Colonic mucosa (tissue), 4 donors: ENCODE results near the gene ENTREP1. TPM values are rescaled to one million over a fixed set of nuclear protein-coding genes. Genes with fewer than 3 reads are reported as not detected.

Experiments used
- DNase-seq: peaks from one replicate; pipeline ENCODE4 v3.0.0-alpha.2; 2020
- H3K27ac ChIP-seq: fragments of 200-600 bp; one replicate; pipeline ENCODE4 v1.8.0; 2021
- H3K27me3 ChIP-seq: fragments of 200-600 bp; one replicate; pipeline ENCODE4 v1.8.0; 2021
- H3K36me3 ChIP-seq: fragments of 200-600 bp; one replicate; pipeline ENCODE4 v1.8.0; 2021
- H3K4me1 ChIP-seq: fragments of 200-600 bp; one replicate; pipeline ENCODE4 v1.8.0; 2021; ENCODE audit warnings: mild to moderate bottlenecking
- H3K4me3 ChIP-seq: fragments of 200-600 bp; one replicate; pipeline ENCODE4 v1.8.0; 2021
- H3K9ac ChIP-seq, 2 donors: one replicate each; pipeline ENCODE4 v1.7.0; 2013; ENCODE audit warnings: control low read depth in 2 of 2, low read depth in 2 of 2, low read length in 2 of 2
- H3K9me3 ChIP-seq: fragments of 200-600 bp; one replicate; pipeline ENCODE4 v1.8.0; 2021
- intact Hi-C: fragments of 100-400 bp; cut with DNase I; formaldehyde crosslinking; loops from one replicate; pipeline ENCODE4 v1.14.1; 2022
- total RNA-seq, 2 donors: library from RNA; stranded (reverse); fragmentation: NEBNext Ultra II Directional in 1 of 2; extraction: Animal tissue kit (Norgen Biotek cat#: 25700) in 1 of 2; gene quantifications; one replicate each; pipeline ENCODE4 v1.2.1, GENCODE V29; 2021
- TF ChIP-seq, protein P1 (sequence below): fragments of 200-600 bp; IDR thresholded peaks from one replicate; pipeline ENCODE4 v1.8.0; 2022; ENCODE audit warnings: antibody characterized with exemption, mild to moderate bottlenecking
- donor health status: healthy.
- donor health status: DM: no; HTN: no; CAD: no.
- donor health status: DM: no; HTN: no; CAD: no.

Gene ENTREP1
- total RNA-seq, 2 donors from 2014 or later, result 1.7 to 3.0 TPM

DNA sequence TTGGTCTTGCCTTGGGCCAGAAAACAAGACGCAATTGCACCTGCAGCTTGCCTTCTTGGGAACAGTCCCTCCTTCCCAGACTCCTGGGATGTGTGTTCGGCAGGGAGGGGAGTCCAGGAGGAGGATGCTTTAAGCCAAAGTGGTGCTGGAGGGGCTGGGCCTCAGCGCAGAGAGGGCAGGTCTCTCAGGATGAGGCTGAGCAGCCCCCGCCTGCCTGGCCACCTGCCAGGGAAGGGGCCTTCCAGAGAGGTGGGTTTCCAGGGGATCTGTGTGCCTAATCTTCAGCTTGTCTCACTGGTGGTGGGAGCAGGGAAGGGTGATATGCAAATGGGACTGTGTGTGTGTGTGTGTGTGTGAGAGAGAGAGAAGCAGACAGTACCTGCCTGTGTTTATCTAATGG lies 105.2 kb downstream of the ENTREP1 start:
- intact Hi-C loops, result no loop called here
- DNase-seq, result no peak
- no peak overlapping the region for H3K27ac ChIP-seq
- H3K4me1 ChIP-seq, result no peaks in the 10 kb centered on the region
- H3K4me3 ChIP-seq, result no peak overlapping the region
- TF ChIP-seq, protein P1, sequence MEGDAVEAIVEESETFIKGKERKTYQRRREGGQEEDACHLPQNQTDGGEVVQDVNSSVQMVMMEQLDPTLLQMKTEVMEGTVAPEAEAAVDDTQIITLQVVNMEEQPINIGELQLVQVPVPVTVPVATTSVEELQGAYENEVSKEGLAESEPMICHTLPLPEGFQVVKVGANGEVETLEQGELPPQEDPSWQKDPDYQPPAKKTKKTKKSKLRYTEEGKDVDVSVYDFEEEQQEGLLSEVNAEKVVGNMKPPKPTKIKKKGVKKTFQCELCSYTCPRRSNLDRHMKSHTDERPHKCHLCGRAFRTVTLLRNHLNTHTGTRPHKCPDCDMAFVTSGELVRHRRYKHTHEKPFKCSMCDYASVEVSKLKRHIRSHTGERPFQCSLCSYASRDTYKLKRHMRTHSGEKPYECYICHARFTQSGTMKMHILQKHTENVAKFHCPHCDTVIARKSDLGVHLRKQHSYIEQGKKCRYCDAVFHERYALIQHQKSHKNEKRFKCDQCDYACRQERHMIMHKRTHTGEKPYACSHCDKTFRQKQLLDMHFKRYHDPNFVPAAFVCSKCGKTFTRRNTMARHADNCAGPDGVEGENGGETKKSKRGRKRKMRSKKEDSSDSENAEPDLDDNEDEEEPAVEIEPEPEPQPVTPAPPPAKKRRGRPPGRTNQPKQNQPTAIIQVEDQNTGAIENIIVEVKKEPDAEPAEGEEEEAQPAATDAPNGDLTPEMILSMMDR, result no peak
- no peaks in the 10 kb centered on the region for H3K27me3 ChIP-seq
- H3K36me3 ChIP-seq, result no peaks in the 10 kb centered on the region
- H3K9ac ChIP-seq, result no peak overlapping the region
- no peaks in the 10 kb centered on the region for H3K9me3 ChIP-seq

DNA sequence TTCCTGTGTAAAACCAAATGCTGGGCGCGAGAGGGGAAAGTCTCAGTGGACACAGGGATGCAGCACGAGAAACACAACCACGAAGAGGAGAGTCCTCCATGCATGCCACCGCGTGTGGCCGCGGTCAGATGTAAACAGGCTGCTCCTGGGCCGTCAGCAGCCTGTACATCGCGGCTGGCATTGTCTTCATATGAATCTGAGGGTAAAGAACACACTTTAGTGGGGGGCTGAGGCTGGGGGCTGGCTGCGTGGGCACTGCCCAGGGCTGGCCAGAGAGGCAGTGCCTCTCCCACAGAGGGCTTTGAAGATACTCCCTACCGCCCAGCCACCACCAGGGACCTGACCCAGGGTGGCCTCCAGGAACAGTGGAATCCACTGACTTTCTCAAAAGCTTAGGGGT lies 106.2 kb downstream of the ENTREP1 start:
- no peak overlapping the region for H3K27ac ChIP-seq
- DNase-seq, result no peak
- intact Hi-C loops, result no loop called here

DNA sequence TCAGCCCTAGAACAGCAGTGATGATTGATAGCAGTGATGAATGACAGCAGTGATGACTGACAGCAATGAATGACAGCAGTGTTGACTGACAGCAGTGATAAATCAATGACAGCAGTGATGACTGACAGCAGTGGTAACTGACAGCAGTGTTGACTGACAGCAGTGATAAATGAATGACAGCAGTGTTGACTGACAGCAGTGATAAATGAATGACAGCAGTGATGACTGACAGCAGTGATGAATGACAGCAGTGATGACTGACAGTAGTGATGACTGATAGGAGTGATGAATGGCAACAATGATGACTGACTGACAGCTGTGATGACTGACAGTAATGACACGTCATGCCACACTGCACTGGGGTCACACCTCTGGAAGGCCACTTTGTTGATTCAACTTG lies 106.8 kb downstream of the ENTREP1 start:
- H3K4me1 ChIP-seq, result no peaks in the 10 kb centered on the region
- TF ChIP-seq, protein P1, result no peak
- H3K9me3 ChIP-seq, result no peaks in the 10 kb centered on the region
- H3K27me3 ChIP-seq, result no peaks in the 10 kb centered on the region
- H3K9ac ChIP-seq, result no peak overlapping the region
- intact Hi-C loops, result no loop called here
- no peaks in the 10 kb centered on the region for H3K36me3 ChIP-seq
- DNase-seq, result no peak
- H3K4me3 ChIP-seq, result no peak overlapping the region
- H3K27ac ChIP-seq, result no peak overlapping the region

More for the DNA sequence above, 106.2 kb downstream of the ENTREP1 start:
- H3K4me1 ChIP-seq, result no peaks in the 10 kb centered on the region
- no peaks in the 10 kb centered on the region for H3K9me3 ChIP-seq
- TF ChIP-seq, protein P1, result no peak
- no peaks in the 10 kb centered on the region for H3K36me3 ChIP-seq
- H3K4me3 ChIP-seq, result no peak overlapping the region
- no peaks in the 10 kb centered on the region for H3K27me3 ChIP-seq
- no peak overlapping the region for H3K9ac ChIP-seq

DNA sequence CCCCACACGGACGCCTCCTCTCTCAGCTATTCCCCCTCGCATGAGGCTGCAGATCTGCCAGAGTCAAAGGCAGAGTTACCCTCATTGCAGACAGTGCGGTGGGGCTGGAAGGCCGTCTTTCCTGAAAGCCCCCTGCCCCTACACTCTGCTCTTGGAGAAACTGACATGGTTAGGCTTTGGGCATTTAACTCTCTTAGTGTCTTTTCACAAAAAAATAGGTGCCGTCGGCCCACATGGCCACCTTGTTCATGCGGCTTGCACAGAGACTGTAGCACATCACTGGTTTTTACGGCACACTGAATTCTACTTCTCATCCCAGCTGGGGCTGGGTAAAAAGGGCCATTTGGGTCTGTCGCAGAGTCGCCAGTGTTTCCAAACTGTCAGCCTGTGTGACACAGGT lies 107.6 kb downstream of the ENTREP1 start:
- H3K9me3 ChIP-seq, result no peaks in the 10 kb centered on the region
- H3K9ac ChIP-seq, result no peak overlapping the region
- no peak overlapping the region for H3K4me3 ChIP-seq
- no peaks in the 10 kb centered on the region for H3K36me3 ChIP-seq
- intact Hi-C loops, result no loop called here
- DNase-seq, result no peak
- no peaks in the 10 kb centered on the region for H3K27me3 ChIP-seq
- no peaks in the 10 kb centered on the region for H3K4me1 ChIP-seq
- H3K27ac ChIP-seq, result no peak overlapping the region
- TF ChIP-seq, protein P1, result no peak

DNA sequence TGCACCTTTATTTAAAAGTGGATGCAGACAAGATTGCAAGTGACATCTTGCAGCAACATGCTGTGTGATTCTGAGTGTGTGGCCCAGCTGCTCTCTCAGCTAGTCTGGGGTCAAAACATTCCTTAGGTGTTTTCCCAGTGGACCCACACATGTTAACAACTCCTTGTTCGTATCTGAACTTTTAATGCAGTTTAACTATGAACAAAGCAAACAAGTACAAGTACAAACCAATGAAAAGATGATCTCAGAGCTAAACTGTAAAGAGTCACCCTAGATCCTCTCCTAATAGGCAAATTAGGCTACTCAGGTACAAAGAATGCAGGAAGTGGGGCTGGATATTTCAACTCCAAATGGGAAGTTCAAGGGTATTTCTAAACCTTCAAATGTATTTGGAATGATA lies 108.4 kb downstream of the ENTREP1 start:
- no peak for DNase-seq
- intact Hi-C loops, result no loop called here

More for the DNA sequence above, 108.4 kb downstream of the ENTREP1 start:
- no peak overlapping the region for H3K9ac ChIP-seq
- no peak overlapping the region for H3K4me3 ChIP-seq
- no peaks in the 10 kb centered on the region for H3K27me3 ChIP-seq
- H3K27ac ChIP-seq, result no peak overlapping the region
- H3K9me3 ChIP-seq, result no peaks in the 10 kb centered on the region
- H3K36me3 ChIP-seq, result no peaks in the 10 kb centered on the region
- no peaks in the 10 kb centered on the region for H3K4me1 ChIP-seq
- TF ChIP-seq, protein P1, result no peak
